LNCaP clone FGC (cell line): ENCODE results near the gene GRM4.

ENCODE experiments used
- DNase-seq: peaks from one replicate; pipeline ENCODE4 v3.0.0-alpha.2; 2011; ENCODE audit warnings: low read depth
- H3K4me3 ChIP-seq: 2 replicates; pipeline ENCODE4 v1.5.1; 2011; ENCODE audit warnings: mild to moderate bottlenecking, low read depth, low read length, control low read depth
- CTCF ChIP-seq: IDR thresholded peaks from 2 replicates; pipeline ENCODE4 v1.5.1; 2012; ENCODE audit warnings: mild to moderate bottlenecking; ENCODE audit not compliant: control insufficient read depth, insufficient read depth; ENCODE audit errors: extremely low read depth

GRM4 gene

GRCh38 chr6:34084591-34085290 lies 61.1 kb downstream of the GRM4 start:
- no peak overlapping the region for H3K4me3 ChIP-seq
- TF ChIP-seq CTCF: no peak
- DNase-seq: no peak

- TF ChIP-seq CTCF: no peak
- DNase-seq: no peak
Measured at GRCh38 chr6:34082864-34083626, 62.8 kb downstream of the GRM4 start.

GRCh38 chr6:34082348-34082747 lies 63.5 kb downstream of the GRM4 start:
- no peak for TF ChIP-seq CTCF

More at GRCh38 chr6:34082864-34083626, 62.8 kb downstream of the GRM4 start:
- no peak overlapping the region for H3K4me3 ChIP-seq

GRCh38 chr6:34080357-34080756 lies 65.5 kb downstream of the GRM4 start:
- DNase-seq: no peak
- TF ChIP-seq CTCF: no peak

More at GRCh38 chr6:34082348-34082747, 63.5 kb downstream of the GRM4 start:
- no peak for DNase-seq
- no peak overlapping the region for H3K4me3 ChIP-seq

GRCh38 chr6:34079899-34080298 lies 66.0 kb downstream of the GRM4 start:
- TF ChIP-seq CTCF: no peak
- no peak overlapping the region for H3K4me3 ChIP-seq

More at GRCh38 chr6:34080357-34080756, 65.5 kb downstream of the GRM4 start:
- H3K4me3 ChIP-seq: no peak overlapping the region

GRCh38 chr6:34075906-34076305 lies 70.0 kb downstream of the GRM4 start:
- TF ChIP-seq CTCF: no peak
- no peak overlapping the region for H3K4me3 ChIP-seq
- no peak for DNase-seq

More at GRCh38 chr6:34079899-34080298, 66.0 kb downstream of the GRM4 start:
- no peak for DNase-seq
